Measurements from ENCODE around the gene HOXB2.

- TF ChIP-seq CTCF (IDR thresholded peaks at IDR 0.05), result peak in 4 of 6 experiments; percentile 10 to 37 (median 26)
- no peak for TF ChIP-seq POLR2A (IDR thresholded peaks at IDR 0.05)
Observed at GRCh38 chr17:48543107-48543853, 1.6 kb downstream of the HOXB2 start.

All from esophagus squamous epithelium (tissue), 4 donors.